ENCODE measurements around the gene FERMT3. TPM values are rescaled to one million over a fixed set of nuclear protein-coding genes. Genes with fewer than 3 reads are reported as not detected.

The FERMT3 gene
- polyA plus RNA-seq, 1 donor: 11.1 TPM

DNA sequence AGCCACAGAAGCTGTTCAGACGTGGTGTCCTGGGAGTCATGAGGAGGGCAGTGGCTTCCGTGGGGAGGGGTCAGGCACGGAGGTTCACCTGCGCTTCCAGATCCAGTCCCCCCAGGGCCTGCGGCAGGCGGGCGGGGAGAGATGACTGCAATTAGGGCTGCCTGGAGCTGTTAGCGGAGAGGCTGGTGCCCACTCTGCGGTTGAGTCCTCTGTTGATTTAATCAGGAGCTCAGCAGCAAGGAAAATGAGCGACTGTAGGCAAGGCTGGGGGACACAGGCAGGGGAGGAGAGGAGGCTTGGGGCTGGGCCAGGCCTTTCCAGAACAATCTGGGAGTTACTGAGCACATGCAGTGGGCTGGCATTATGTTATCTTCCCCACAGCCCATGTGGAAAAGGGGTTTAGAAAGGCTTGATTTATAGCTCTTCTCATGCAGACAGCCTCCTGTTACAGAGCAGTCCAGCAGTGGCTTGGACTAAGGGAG, 57.9 kb downstream of the FERMT3 start:
- no peak for DNase-seq

GRCh38 chr11:64265176-64266160, 58.9 kb downstream of the FERMT3 start:
- no peak for DNase-seq

GRCh38 chr11:64266339-64266738, 59.8 kb downstream of the FERMT3 start:
- DNase-seq: no peak

- no peak for DNase-seq
These were observed 60.9 kb downstream of the FERMT3 start for GRCh38 chr11:64267207-64267945.

GRCh38 chr11:64268025-64268892, 61.7 kb downstream of the FERMT3 start:
- DNase-seq: no peak

DNA sequence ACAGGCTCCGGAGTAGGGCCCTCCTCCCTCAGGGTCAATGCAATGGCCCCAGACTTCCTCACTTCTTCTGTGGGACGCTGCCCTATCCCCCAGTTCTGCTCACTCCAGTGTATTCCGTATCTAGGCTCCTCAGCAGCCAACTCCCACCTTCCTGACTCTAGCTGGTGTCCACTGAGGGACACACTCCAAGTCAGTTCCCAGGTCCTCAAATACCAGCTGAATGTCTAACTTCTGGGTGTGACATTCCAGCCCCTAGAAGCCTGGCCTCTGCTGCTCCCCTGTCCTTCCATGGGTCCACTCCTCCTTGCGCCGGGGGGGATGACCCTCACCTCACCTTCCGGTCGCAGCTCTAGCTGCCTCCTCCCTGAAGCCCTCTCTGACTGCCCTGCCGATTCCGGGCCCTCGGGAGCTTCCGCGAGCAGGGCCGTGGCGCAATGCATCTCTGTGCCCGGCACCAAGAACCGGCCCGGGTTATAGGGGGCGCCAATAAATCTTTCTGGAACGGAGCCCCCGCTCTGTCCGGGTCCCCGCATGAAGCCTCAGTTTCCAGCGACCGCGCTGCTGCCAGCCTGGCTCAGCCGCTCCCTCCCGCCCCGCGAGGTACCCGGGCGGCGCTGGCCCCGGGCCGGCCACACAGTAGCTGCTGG, 62.5 kb downstream of the FERMT3 start:
- no peak for DNase-seq

DNA sequence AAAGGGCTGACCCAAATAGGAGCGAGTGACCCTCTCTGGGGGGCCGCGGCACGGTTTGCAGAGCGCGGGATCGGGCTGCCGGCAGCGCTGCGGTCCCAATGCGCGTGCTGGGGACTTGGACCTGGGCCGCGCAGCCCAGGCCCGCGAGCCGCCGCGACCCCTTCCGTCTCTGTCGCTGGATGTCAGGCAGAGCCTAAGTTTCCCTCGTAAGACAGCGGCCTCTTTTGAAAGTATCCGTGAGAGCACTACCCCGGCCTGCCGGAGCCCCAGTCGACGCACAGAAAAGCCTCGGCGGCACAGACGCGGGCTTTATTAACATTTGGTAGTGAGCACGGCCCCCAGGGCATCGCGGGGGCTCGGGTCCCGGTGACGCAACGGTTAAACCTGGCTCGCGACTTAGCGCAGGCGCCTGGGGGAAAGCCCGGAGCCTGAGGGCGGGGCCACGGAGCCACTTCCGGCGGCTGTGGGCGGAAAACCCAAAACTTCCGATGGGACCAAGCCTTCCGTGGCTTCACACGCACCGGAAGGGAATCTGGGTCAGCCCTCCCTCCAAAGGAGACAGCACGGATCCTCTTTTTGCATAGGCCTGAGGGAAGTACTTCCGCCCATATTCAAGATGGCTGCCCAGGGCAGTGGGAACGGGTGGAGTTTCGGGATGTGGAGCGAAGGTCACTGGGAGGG, 63.2 kb downstream of the FERMT3 start:
- peak; percentile 99 for DNase-seq

Other genes with a start within 250 kb of the FERMT3 start
- 261 TPM for gene COX8A, start 232.1 kb upstream of the FERMT3 start, polyA plus RNA-seq (ENCODE audit: insufficient read length)
- 49.5 TPM for gene OTUB1, start 220.3 kb upstream of the FERMT3 start, polyA plus RNA-seq (ENCODE audit: insufficient read length)
- gene FLRT1, start 170.8 kb upstream of the FERMT3 start, polyA plus RNA-seq (ENCODE audit: insufficient read length): 2.8 TPM
- 77.9 TPM for gene MACROD1, start 40.6 kb upstream of the FERMT3 start, polyA plus RNA-seq (ENCODE audit: insufficient read length)
- gene STIP1, start 20.6 kb upstream of the FERMT3 start, polyA plus RNA-seq (ENCODE audit: insufficient read length): 125 TPM
- 81.4 TPM for gene TRPT1, start 19.5 kb downstream of the FERMT3 start, polyA plus RNA-seq (ENCODE audit: insufficient read length)
- gene NUDT22, start 19.6 kb downstream of the FERMT3 start, polyA plus RNA-seq (ENCODE audit: insufficient read length): 17.2 TPM
- gene DNAJC4, start 23.8 kb downstream of the FERMT3 start, polyA plus RNA-seq (ENCODE audit: insufficient read length): 66.2 TPM
- gene VEGFB, start 27.9 kb downstream of the FERMT3 start, polyA plus RNA-seq (ENCODE audit: insufficient read length): 101 TPM
- gene FKBP2, start 34.4 kb downstream of the FERMT3 start, polyA plus RNA-seq (ENCODE audit: insufficient read length): 51.5 TPM
- gene PPP1R14B, start 40.2 kb downstream of the FERMT3 start, polyA plus RNA-seq (ENCODE audit: insufficient read length): 177 TPM
- gene PLCB3, start 44.8 kb downstream of the FERMT3 start, polyA plus RNA-seq (ENCODE audit: insufficient read length): 12.4 TPM
- gene BAD, start 77.9 kb downstream of the FERMT3 start, polyA plus RNA-seq (ENCODE audit: insufficient read length): 31.0 TPM
- 23.1 TPM for gene GPR137, start 79.1 kb downstream of the FERMT3 start, polyA plus RNA-seq (ENCODE audit: insufficient read length)
- gene KCNK4, start 84.6 kb downstream of the FERMT3 start, polyA plus RNA-seq (ENCODE audit: insufficient read length): not detected
- gene CATSPERZ, start 93.6 kb downstream of the FERMT3 start, polyA plus RNA-seq (ENCODE audit: insufficient read length): not detected
- 34.0 TPM for gene ESRRA, start 98.8 kb downstream of the FERMT3 start, polyA plus RNA-seq (ENCODE audit: insufficient read length)
- 179 TPM for gene TRMT112, start 110.8 kb downstream of the FERMT3 start, polyA plus RNA-seq (ENCODE audit: insufficient read length)
- 129 TPM for gene PRDX5, start 111.4 kb downstream of the FERMT3 start, polyA plus RNA-seq (ENCODE audit: insufficient read length)
- gene CCDC88B, start 133.5 kb downstream of the FERMT3 start, polyA plus RNA-seq (ENCODE audit: insufficient read length): 4.5 TPM
- 16.1 TPM for gene RPS6KA4, start 152.4 kb downstream of the FERMT3 start, polyA plus RNA-seq (ENCODE audit: insufficient read length)